ENCODE measurements around the gene HNRNPLL. TPM values are rescaled to one million over a fixed set of nuclear protein-coding genes. Genes with fewer than 3 reads are reported as not detected.

HNRNPLL gene
- total and polyA plus RNA-seq, 2 of the 13 experiments (the other 11 are each of a cell fraction or from before 2014, with no cell fraction given): 49.4 to 103 TPM

DNA sequence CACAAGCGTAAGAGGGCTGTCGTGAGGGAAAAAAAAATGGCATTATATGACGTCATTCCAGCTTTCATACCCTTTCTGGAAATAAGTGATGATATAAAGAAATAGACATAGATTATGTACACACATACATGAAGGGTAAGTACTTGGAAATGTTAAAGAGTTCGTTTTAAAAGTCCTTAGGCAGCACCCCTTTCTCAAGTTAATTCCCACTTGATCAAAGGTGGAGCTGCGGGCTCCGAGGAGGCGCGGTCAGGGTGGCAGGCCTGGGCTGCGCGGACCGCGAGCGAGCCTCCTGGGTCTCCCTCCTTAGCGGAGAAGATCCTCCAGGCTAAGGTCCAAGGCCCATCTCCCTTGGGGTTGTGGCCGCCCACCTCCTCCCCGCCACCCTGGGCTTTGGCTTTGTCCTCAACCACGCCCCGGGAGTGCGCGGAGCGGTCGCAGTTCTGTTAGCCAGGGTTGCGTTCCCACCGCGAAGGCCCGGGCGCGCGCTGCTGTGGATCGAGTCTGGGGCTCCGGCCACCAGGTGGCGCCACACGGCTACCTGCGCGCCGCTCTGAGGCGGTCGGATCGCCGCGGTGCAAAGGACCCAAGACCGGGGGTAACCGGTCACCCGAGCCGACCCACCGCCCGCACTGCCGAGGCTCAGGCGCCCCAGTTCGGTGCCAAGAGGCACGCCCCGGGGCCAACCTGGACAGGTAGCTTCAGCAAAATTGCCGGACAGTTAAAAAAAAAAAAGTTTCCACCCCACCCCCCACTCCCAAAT is 66.8 kb downstream of the HNRNPLL start (continued):
- TF ChIP-seq, protein P1, sequence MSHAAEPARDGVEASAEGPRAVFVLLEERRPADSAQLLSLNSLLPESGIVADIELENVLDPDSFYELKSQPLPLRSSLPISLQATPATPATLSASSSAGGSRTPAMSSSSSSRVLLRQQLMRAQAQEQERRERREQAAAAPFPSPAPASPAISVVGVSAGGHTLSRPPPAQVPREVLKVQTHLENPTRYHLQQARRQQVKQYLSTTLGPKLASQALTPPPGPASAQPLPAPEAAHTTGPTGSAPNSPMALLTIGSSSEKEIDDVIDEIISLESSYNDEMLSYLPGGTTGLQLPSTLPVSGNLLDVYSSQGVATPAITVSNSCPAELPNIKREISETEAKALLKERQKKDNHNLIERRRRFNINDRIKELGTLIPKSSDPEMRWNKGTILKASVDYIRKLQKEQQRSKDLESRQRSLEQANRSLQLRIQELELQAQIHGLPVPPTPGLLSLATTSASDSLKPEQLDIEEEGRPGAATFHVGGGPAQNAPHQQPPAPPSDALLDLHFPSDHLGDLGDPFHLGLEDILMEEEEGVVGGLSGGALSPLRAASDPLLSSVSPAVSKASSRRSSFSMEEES (CRISPR knock-in tag; IDR thresholded peaks at IDR 0.05): peak; percentile 23; the same call in 1 of the 2 replicates
- TF ChIP-seq, protein P2, sequence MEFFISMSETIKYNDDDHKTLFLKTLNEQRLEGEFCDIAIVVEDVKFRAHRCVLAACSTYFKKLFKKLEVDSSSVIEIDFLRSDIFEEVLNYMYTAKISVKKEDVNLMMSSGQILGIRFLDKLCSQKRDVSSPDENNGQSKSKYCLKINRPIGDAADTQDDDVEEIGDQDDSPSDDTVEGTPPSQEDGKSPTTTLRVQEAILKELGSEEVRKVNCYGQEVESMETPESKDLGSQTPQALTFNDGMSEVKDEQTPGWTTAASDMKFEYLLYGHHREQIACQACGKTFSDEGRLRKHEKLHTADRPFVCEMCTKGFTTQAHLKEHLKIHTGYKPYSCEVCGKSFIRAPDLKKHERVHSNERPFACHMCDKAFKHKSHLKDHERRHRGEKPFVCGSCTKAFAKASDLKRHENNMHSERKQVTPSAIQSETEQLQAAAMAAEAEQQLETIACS (CRISPR knock-in tag; IDR thresholded peaks at IDR 0.05): peak; percentile 85
- no peak for TF ChIP-seq FOXA1 (IDR thresholded peaks at IDR 0.05)
- TF ChIP-seq FOXA1 (CRISPR knock-in tag; IDR thresholded peaks at IDR 0.05): no peak
- TF ChIP-seq TARDBP (CRISPR knock-in tag; IDR thresholded peaks at IDR 0.05): peak; percentile 81
- TF ChIP-seq, protein P3, sequence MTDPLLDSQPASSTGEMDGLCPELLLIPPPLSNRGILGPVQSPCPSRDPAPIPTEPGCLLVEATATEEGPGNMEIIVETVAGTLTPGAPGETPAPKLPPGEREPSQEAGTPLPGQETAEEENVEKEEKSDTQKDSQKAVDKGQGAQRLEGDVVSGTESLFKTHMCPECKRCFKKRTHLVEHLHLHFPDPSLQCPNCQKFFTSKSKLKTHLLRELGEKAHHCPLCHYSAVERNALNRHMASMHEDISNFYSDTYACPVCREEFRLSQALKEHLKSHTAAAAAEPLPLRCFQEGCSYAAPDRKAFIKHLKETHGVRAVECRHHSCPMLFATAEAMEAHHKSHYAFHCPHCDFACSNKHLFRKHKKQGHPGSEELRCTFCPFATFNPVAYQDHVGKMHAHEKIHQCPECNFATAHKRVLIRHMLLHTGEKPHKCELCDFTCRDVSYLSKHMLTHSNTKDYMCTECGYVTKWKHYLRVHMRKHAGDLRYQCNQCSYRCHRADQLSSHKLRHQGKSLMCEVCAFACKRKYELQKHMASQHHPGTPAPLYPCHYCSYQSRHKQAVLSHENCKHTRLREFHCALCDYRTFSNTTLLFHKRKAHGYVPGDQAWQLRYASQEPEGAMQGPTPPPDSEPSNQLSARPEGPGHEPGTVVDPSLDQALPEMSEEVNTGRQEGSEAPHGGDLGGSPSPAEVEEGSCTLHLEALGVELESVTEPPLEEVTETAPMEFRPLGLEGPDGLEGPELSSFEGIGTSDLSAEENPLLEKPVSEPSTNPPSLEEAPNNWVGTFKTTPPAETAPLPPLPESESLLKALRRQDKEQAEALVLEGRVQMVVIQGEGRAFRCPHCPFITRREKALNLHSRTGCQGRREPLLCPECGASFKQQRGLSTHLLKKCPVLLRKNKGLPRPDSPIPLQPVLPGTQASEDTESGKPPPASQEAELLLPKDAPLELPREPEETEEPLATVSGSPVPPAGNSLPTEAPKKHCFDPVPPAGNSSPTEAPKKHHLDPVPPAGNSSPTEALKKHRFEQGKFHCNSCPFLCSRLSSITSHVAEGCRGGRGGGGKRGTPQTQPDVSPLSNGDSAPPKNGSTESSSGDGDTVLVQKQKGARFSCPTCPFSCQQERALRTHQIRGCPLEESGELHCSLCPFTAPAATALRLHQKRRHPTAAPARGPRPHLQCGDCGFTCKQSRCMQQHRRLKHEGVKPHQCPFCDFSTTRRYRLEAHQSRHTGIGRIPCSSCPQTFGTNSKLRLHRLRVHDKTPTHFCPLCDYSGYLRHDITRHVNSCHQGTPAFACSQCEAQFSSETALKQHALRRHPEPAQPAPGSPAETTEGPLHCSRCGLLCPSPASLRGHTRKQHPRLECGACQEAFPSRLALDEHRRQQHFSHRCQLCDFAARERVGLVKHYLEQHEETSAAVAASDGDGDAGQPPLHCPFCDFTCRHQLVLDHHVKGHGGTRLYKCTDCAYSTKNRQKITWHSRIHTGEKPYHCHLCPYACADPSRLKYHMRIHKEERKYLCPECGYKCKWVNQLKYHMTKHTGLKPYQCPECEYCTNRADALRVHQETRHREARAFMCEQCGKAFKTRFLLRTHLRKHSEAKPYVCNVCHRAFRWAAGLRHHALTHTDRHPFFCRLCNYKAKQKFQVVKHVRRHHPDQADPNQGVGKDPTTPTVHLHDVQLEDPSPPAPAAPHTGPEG (CRISPR knock-in tag; IDR thresholded peaks at IDR 0.05): 0 out of 2 replicates have a peak, but pooled peaks have one; percentile 43
- TF ChIP-seq, protein P4, sequence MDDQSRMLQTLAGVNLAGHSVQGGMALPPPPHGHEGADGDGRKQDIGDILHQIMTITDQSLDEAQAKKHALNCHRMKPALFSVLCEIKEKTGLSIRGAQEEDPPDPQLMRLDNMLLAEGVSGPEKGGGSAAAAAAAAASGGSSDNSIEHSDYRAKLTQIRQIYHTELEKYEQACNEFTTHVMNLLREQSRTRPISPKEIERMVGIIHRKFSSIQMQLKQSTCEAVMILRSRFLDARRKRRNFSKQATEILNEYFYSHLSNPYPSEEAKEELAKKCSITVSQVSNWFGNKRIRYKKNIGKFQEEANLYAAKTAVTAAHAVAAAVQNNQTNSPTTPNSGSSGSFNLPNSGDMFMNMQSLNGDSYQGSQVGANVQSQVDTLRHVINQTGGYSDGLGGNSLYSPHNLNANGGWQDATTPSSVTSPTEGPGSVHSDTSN (CRISPR knock-in tag; IDR thresholded peaks at IDR 0.05; ENCODE audit: borderline replicate concordance): no peak
- TF ChIP-seq, protein P5, sequence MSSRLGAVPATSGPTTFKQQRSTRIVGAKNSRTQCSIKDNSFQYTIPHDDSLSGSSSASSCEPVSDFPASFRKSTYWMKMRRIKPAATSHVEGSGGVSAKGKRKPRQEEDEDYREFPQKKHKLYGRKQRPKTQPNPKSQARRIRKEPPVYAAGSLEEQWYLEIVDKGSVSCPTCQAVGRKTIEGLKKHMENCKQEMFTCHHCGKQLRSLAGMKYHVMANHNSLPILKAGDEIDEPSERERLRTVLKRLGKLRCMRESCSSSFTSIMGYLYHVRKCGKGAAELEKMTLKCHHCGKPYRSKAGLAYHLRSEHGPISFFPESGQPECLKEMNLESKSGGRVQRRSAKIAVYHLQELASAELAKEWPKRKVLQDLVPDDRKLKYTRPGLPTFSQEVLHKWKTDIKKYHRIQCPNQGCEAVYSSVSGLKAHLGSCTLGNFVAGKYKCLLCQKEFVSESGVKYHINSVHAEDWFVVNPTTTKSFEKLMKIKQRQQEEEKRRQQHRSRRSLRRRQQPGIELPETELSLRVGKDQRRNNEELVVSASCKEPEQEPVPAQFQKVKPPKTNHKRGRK (CRISPR knock-in tag; IDR thresholded peaks at IDR 0.05): no peak
- TF ChIP-seq U2AF1 (optimal IDR thresholded peaks at IDR 0.05; ENCODE audit: low read depth, low read length): peak; percentile 70
- TF ChIP-seq, protein P6, sequence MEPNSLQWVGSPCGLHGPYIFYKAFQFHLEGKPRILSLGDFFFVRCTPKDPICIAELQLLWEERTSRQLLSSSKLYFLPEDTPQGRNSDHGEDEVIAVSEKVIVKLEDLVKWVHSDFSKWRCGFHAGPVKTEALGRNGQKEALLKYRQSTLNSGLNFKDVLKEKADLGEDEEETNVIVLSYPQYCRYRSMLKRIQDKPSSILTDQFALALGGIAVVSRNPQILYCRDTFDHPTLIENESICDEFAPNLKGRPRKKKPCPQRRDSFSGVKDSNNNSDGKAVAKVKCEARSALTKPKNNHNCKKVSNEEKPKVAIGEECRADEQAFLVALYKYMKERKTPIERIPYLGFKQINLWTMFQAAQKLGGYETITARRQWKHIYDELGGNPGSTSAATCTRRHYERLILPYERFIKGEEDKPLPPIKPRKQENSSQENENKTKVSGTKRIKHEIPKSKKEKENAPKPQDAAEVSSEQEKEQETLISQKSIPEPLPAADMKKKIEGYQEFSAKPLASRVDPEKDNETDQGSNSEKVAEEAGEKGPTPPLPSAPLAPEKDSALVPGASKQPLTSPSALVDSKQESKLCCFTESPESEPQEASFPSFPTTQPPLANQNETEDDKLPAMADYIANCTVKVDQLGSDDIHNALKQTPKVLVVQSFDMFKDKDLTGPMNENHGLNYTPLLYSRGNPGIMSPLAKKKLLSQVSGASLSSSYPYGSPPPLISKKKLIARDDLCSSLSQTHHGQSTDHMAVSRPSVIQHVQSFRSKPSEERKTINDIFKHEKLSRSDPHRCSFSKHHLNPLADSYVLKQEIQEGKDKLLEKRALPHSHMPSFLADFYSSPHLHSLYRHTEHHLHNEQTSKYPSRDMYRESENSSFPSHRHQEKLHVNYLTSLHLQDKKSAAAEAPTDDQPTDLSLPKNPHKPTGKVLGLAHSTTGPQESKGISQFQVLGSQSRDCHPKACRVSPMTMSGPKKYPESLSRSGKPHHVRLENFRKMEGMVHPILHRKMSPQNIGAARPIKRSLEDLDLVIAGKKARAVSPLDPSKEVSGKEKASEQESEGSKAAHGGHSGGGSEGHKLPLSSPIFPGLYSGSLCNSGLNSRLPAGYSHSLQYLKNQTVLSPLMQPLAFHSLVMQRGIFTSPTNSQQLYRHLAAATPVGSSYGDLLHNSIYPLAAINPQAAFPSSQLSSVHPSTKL (CRISPR knock-in tag; IDR thresholded peaks at IDR 0.05): peak; percentile 80
- TF ChIP-seq ZNF839 (CRISPR knock-in tag; IDR thresholded peaks at IDR 0.05; ENCODE audit: borderline replicate concordance): peak; percentile 64; the same call in 1 of the 2 replicates
- TF ChIP-seq BCL6 (CRISPR knock-in tag; IDR thresholded peaks at IDR 0.05): peak; percentile 61; the same call in 1 of the 2 replicates
